ENCODE data around the gene ZC3H18. TPM values are rescaled to one million over a fixed set of nuclear protein-coding genes. Genes with fewer than 3 reads are reported as not detected.

Gene ZC3H18
- total and polyA plus RNA-seq, 3 experiments from 2014 or later = 21.6 to 102 (median 91.4) TPM

- Histone ChIP-seq H3K4me1 (ENCODE audit: insufficient read depth, low read length) (peaks cover 13% of the 10 kb centered on the region), H3K9me3 (ENCODE audit: low read length) (no peaks in the 10 kb centered on the region)
Measured at GRCh38 chr16:88676502-88677242, 106.5 kb downstream of the ZC3H18 start.

GRCh38 chr16:88677721-88678120 lies 107.5 kb downstream of the ZC3H18 start:
- Mint-ChIP-seq H3K27ac (no peak overlapping the region), H3K4me3 (no peak overlapping the region), H3K27me3 (no peaks in the 10 kb centered on the region), H3K4me1 (peaks cover 17 to 26% (median 20%) of the 10 kb centered on the region in 3 donors), H3K36me3 (peaks cover 0 to 52% (median 0%) of the 10 kb centered on the region in 3 donors), H3K9me3 (no peaks in the 10 kb centered on the region)
- H3K4me3 ChIP-seq (ENCODE audit: low read length) = no peak overlapping the region
- no peak overlapping the region for H3K27ac ChIP-seq (ENCODE audit: low read depth, low read length)
- DNase-seq = no peak
- no peaks in the 10 kb centered on the region for H3K27me3 ChIP-seq (ENCODE audit: insufficient read depth, low read length, poor library complexity, severe bottlenecking)
- H3K9me3 ChIP-seq (ENCODE audit: low read length) = no peaks in the 10 kb centered on the region
- POLR2A ChIA-PET = no interaction called here
- CTCF ChIA-PET = interaction anchor here (1.5 kb wide), 1 partner anchor 60 kb away, joined by 3 read pairs; no protein-coding TSS in a partner anchor
- peaks cover 22% of the 10 kb centered on the region for H3K4me1 ChIP-seq (ENCODE audit: insufficient read depth, low read length)
- peaks cover 21% of the 10 kb centered on the region for H3K36me3 ChIP-seq (ENCODE audit: insufficient read depth, low read length)

More at GRCh38 chr16:88676502-88677242, 106.5 kb downstream of the ZC3H18 start:
- H3K27ac Mint-ChIP-seq = peak overlapping the region in 2 of 8 donors; percentile 42 to 73
- H3K36me3 Mint-ChIP-seq = peaks cover 0 to 51% (median 0%) of the 10 kb centered on the region in 3 donors
- no peak overlapping the region for H3K27ac ChIP-seq (ENCODE audit: low read depth, low read length)
- CTCF ChIA-PET = interaction anchor here (1.5 kb wide), 1 partner anchor 61 kb away, joined by 3 read pairs; no protein-coding TSS in a partner anchor
- H3K9me3 Mint-ChIP-seq = no peaks in the 10 kb centered on the region
- no peak for DNase-seq
- POLR2A ChIA-PET = no interaction called here
- no peak overlapping the region for H3K4me3 Mint-ChIP-seq
- H3K27me3 ChIP-seq (ENCODE audit: insufficient read depth, low read length, poor library complexity, severe bottlenecking) = no peaks in the 10 kb centered on the region
- no peaks in the 10 kb centered on the region for H3K27me3 Mint-ChIP-seq
- H3K4me3 ChIP-seq (ENCODE audit: low read length) = no peak overlapping the region
- peaks cover 7 to 16% (median 11%) of the 10 kb centered on the region in 3 donors for H3K4me1 Mint-ChIP-seq
- peaks cover 21% of the 10 kb centered on the region for H3K36me3 ChIP-seq (ENCODE audit: insufficient read depth, low read length)

DNA sequence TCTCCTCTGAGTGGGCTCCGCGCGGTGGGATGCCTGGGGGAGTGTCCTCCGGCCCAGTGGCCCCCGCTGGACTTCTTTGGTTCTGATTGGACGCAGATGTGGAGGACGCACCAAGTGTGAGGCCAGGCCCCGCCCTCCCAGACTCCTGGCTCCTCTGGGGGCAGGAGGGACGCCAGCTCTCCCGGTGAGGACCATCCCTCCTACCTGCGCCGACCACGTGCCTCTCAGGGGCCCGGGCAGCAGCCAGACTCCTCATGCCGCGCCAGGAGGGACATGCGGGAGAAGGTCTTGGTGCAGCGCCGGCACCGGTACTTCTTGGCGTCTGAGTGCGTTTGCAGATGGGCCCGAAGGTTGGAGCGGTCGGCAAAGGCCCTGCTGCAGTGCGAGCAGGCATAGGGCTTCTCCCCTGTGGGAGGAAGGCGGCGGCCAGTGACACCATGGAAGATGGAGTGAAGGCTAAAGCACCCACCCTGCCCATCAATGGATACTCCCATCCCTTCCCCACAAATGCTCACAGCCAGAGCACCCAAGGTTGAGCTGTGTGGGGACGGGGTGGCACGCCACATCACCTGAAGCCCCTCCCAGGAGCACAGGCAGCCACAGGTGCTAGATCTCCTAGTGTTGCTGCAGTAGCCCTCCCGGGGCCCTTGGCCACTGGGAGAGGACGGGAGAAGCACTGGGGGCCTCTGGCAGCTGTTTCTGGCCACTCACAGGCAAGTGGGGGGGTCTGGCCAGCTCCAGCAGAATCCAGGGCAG lies 108.2 kb downstream of the ZC3H18 start:
- CTCF ChIA-PET = interaction anchor here (1.4 kb wide), 1 partner anchor 59 kb away, joined by 3 read pairs; no protein-coding TSS in a partner anchor
- no peak overlapping the region for H3K4me3 ChIP-seq (ENCODE audit: low read length)
- H3K36me3 ChIP-seq (ENCODE audit: insufficient read depth, low read length) = peaks cover 21% of the 10 kb centered on the region
- no peaks in the 10 kb centered on the region for H3K27me3 Mint-ChIP-seq
- peaks cover 22% of the 10 kb centered on the region for H3K4me1 ChIP-seq (ENCODE audit: insufficient read depth, low read length)
- POLR2A ChIA-PET = no interaction called here
- peaks cover 0 to 52% (median 0%) of the 10 kb centered on the region in 3 donors for H3K36me3 Mint-ChIP-seq
- H3K9me3 ChIP-seq (ENCODE audit: low read length) = no peaks in the 10 kb centered on the region
- no peak for DNase-seq
- H3K27ac Mint-ChIP-seq = no peak overlapping the region
- H3K4me1 Mint-ChIP-seq = peaks cover 17 to 26% (median 20%) of the 10 kb centered on the region in 3 donors
- no peaks in the 10 kb centered on the region for H3K9me3 Mint-ChIP-seq
- no peaks in the 10 kb centered on the region for H3K27me3 ChIP-seq (ENCODE audit: insufficient read depth, low read length, poor library complexity, severe bottlenecking)
- peak overlapping the region in 1 of 7 donors; percentile 54 for H3K4me3 Mint-ChIP-seq
- H3K27ac ChIP-seq (ENCODE audit: low read depth, low read length) = no peak overlapping the region

DNA sequence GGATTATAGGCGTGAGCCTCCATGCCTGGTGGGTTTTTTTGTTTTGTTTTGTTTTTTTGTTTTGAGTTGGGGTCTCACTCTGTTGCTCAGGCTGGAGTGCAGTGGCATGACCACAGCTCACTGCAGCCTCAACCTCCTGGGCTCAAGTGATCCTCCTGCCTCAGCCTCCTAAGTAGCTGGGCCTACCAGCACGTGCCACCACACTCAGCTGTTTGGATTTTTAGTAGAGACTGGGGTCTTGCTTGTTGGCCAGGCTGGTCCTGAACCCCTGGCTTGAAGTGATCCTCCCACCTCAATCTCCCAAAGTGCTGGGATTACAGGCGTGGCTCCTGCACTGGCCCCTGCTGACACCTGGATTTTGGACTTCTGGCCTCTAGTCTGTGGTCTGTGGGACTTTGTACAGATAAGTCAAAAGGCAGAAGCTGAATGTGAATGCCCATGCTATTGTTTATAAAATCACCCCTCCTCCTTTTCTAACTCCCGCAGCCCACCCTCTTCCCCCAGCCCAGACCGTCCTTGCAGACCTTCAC lies 110.4 kb downstream of the ZC3H18 start:
- Mint-ChIP-seq H3K27me3 (no peaks in the 10 kb centered on the region), H3K27ac (peak overlapping the region; percentile 54 to 98 (median 92)), H3K9me3 (no peaks in the 10 kb centered on the region), H3K36me3 (peaks cover 0 to 45% (median 0%) of the 10 kb centered on the region in 3 donors), H3K4me1 (peaks cover 28 to 46% (median 29%) of the 10 kb centered on the region in 3 donors), H3K4me3 (peak overlapping the region in 5 of 7 donors; percentile 76 to 88 (median 82))
- H3K4me1 ChIP-seq (ENCODE audit: insufficient read depth, low read length) = peaks cover 43% of the 10 kb centered on the region
- no peaks in the 10 kb centered on the region for H3K27me3 ChIP-seq (ENCODE audit: insufficient read depth, low read length, poor library complexity, severe bottlenecking)
- H3K9me3 ChIP-seq (ENCODE audit: low read length) = no peaks in the 10 kb centered on the region
- ChIA-PET CTCF (interaction anchor here (0.7 to 3.4 kb wide), 7 partner anchors 17 to 730 kb away, joined by 3 to 29 read pairs (median 3); no protein-coding TSS in a partner anchor), POLR2A (interaction anchor here (0.6 to 2.2 kb wide), 6 partner anchors 25 to 60 kb away, joined by 3 to 9 read pairs (median 6); no protein-coding TSS in a partner anchor)
- no peak overlapping the region for H3K27ac ChIP-seq (ENCODE audit: low read depth, low read length)
- no peak for DNase-seq
- peaks cover 21% of the 10 kb centered on the region for H3K36me3 ChIP-seq (ENCODE audit: insufficient read depth, low read length)
- no peak overlapping the region for H3K4me3 ChIP-seq (ENCODE audit: low read length)

- Histone ChIP-seq H3K4me1 (ENCODE audit: insufficient read depth, low read length) (peaks cover 45% of the 10 kb centered on the region), H3K36me3 (ENCODE audit: insufficient read depth, low read length) (peaks cover 21% of the 10 kb centered on the region), H3K4me3 (ENCODE audit: low read length) (peak overlapping the region; percentile 26), H3K27ac (ENCODE audit: low read depth, low read length) (no peak overlapping the region), H3K27me3 (ENCODE audit: insufficient read depth, low read length, poor library complexity, severe bottlenecking) (no peaks in the 10 kb centered on the region), H3K9me3 (ENCODE audit: low read length) (no peaks in the 10 kb centered on the region)
- ChIA-PET POLR2A (interaction anchor here (0.6 to 2.2 kb wide), 4 partner anchors 21 to 61 kb away, joined by 3 to 6 read pairs (median 4); no protein-coding TSS in a partner anchor), CTCF (interaction anchor here (1.5 to 3.4 kb wide), 4 partner anchors 20 to 28 kb away, joined by 3 to 29 read pairs (median 4); no protein-coding TSS in a partner anchor)
- Mint-ChIP-seq H3K27ac (peak overlapping the region; percentile 88 to 98 (median 94)), H3K4me1 (peaks cover 28 to 46% (median 29%) of the 10 kb centered on the region in 3 donors), H3K36me3 (peaks cover 0 to 43% (median 0%) of the 10 kb centered on the region in 3 donors), H3K4me3 (peak overlapping the region; percentile 76 to 88 (median 82)), H3K9me3 (no peaks in the 10 kb centered on the region), H3K27me3 (no peaks in the 10 kb centered on the region)
- peak in 4 of 5 donors; percentile 44 to 71 (median 52) for DNase-seq
Measured at GRCh38 chr16:88681084-88681680, 111.0 kb downstream of the ZC3H18 start.

Other genes with a start within 250 kb of the ZC3H18 start
- gene ZNF469, start 187.4 kb upstream of the ZC3H18 start, total RNA-seq = 1 to 10 TPM; 1.5 to 1.7 TPM
- 0.23 TPM for gene ZNF469, start 187.4 kb upstream of the ZC3H18 start, polyA plus RNA-seq
- 10 to 100 TPM; 15.5 to 16.7 TPM for gene ZFPM1, start 117.1 kb upstream of the ZC3H18 start, total RNA-seq
- 0.71 TPM for gene ZFPM1, start 117.1 kb upstream of the ZC3H18 start, polyA plus RNA-seq
- under 1 TPM in 1 of 2 experiments, not detected in 1; 0.22 TPM for gene IL17C, start 68.2 kb downstream of the ZC3H18 start, total RNA-seq
- not detected for gene IL17C, start 68.2 kb downstream of the ZC3H18 start, polyA plus RNA-seq
- gene CYBA, start 80.7 kb downstream of the ZC3H18 start, total RNA-seq = 100 to 1,000 TPM; 208 to 237 TPM
- gene CYBA, start 80.7 kb downstream of the ZC3H18 start, polyA plus RNA-seq = 1,129 TPM
- gene MVD, start 92.7 kb downstream of the ZC3H18 start, total RNA-seq = 10 to 100 TPM; 58.0 to 59.7 TPM
- 25.6 TPM for gene MVD, start 92.7 kb downstream of the ZC3H18 start, polyA plus RNA-seq
- 1 to 10 TPM; 2.2 to 2.8 TPM for gene SNAI3, start 116.1 kb downstream of the ZC3H18 start, total RNA-seq
- 13.5 TPM for gene SNAI3, start 116.1 kb downstream of the ZC3H18 start, polyA plus RNA-seq
- gene RNF166, start 136.0 kb downstream of the ZC3H18 start, total RNA-seq = 10 to 100 TPM; 51.7 to 56.2 TPM
- 122 TPM for gene RNF166, start 136.0 kb downstream of the ZC3H18 start, polyA plus RNA-seq
- 10 to 100 TPM; 68.6 to 69.0 TPM for gene CTU2, start 136.1 kb downstream of the ZC3H18 start, total RNA-seq
- gene CTU2, start 136.1 kb downstream of the ZC3H18 start, polyA plus RNA-seq = 21.6 TPM
- gene PIEZO1, start 214.8 kb downstream of the ZC3H18 start, total RNA-seq = 100 to 1,000 TPM; 215 to 230 TPM
- gene PIEZO1, start 214.8 kb downstream of the ZC3H18 start, polyA plus RNA-seq = 58.4 TPM
- gene CDT1, start 233.4 kb downstream of the ZC3H18 start, total RNA-seq = 100 to 1,000 TPM in 1 of 2 experiments, 10 to 100 TPM in 1; 97.6 to 106 TPM
- 0.26 TPM for gene CDT1, start 233.4 kb downstream of the ZC3H18 start, polyA plus RNA-seq
- gene APRT, start 241.5 kb downstream of the ZC3H18 start, total RNA-seq = 100 to 1,000 TPM; 338 to 348 TPM
- 490 TPM for gene APRT, start 241.5 kb downstream of the ZC3H18 start, polyA plus RNA-seq